Suppressor macrophage treated with lipopolysaccharide for 1 hour (primary cell): ENCODE results near the gene IQCN.
A peak's percentile ranks its signal among the peaks of the same experiment; 100 is the strongest.
"Not testable (repeated sequence)": the region's sequence is repeated elsewhere in the genome, so short reads cannot be mapped to it uniquely, and the experiment has no call there.

Source experiments
- DNase-seq, 3 donors: peaks; one replicate each; pipeline ENCODE4 v3.0.0-alpha.2; 2020 to 2022

The IQCN gene

DNA sequence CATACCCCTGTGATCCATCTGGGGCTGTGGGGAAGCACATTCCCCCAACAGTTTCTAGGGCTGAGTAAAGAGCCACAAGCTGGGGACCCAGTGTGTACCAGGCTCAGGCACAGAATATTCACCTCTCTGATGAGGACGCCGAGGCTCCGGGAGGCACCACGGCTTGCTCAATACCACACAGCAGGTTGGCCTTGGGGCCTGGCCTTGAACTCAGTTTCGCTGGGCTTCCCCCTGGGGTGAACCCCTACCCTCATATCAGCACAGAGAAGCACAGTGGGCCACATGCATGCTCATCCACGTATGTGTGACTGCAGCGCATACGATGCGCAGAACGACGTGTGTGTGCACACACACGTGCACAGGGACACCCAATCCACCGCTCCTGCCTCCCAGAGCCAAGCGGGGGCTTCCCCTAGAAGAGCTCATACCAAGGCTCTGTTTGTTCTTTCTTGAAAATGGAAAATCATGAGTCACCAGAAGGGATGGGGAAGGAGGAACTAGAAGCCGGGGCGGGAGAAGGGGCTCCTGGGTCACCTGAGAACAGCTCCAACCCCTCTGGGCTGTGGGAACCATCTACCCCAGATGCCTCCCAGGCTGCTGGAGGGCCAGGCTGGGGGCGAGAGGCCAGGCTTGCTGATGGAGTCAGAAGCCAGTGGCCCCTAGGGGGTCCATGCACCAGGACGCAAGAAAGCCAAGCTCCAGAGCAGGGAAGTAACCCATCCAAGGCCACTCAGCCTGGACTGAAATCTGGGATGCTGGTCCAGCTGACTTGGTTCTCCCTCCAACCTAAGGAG lies 43.1 kb downstream of the IQCN start:
- DNase-seq, result peak; percentile 84 to 90 (median 87)

DNA sequence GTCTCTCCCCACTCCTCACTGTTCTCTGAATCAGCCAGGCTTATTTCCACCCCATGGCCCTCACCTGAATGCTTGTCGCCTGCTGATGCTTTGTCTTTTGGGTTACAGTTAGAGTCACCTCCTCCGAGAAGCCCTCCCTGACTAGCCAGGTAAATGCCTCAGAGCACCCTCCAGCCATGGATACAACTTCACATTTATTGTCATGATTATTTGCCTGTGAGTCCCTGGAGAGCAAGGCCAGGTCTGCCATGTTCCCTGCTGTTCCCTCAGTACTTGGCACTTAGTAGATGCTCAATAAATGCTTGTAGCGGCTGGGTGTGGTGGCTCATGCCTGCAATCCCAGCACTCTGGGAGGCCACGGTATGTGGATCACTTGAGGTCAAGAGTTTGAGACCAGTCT lies 44.3 kb downstream of the IQCN start:
- DNase-seq, result no peak

DNA sequence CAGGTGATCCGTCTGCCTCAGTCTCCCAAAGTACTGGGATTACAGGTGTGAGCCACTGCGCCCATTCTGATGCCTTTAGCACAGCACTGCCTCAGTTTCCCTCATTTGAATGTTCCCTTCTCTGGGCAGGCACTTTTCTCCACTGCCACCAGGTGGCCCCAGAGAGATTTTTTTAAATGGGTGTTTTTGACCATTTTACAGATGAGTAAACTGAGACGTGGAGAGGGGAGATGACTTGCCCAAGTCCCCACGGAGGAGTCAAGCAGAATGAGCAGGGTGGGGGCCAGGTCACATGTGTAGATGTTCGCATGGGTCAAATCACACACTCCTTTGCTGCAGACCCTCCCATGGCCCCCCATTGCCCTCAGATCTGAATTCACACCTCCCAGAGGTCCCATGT lies 44.8 kb downstream of the IQCN start:
- DNase-seq, result no peak

DNA sequence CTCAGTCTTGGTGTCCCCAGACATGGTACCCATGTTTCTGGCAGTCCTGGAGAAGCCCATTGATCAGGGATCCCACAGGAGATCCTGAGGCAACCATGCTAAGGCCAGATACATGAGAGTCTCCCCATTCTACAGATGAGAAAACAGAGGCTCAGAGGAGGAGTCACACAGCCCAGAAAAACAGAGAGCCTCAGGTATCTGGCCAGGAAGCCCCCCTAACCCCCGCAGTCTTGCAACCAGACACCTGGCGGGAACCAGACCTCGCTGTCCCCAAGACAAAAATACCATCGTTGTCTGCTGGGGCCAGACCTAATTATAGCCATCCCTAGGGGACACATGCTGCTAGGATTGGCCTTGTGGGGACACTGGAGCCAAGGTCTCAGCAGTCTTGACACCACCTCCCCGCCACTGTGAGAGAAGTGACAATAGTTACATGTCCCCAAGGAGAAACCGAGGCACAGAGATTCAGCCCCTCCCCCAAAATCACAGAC lies 46.4 kb downstream of the IQCN start:
- no peak for DNase-seq

DNA sequence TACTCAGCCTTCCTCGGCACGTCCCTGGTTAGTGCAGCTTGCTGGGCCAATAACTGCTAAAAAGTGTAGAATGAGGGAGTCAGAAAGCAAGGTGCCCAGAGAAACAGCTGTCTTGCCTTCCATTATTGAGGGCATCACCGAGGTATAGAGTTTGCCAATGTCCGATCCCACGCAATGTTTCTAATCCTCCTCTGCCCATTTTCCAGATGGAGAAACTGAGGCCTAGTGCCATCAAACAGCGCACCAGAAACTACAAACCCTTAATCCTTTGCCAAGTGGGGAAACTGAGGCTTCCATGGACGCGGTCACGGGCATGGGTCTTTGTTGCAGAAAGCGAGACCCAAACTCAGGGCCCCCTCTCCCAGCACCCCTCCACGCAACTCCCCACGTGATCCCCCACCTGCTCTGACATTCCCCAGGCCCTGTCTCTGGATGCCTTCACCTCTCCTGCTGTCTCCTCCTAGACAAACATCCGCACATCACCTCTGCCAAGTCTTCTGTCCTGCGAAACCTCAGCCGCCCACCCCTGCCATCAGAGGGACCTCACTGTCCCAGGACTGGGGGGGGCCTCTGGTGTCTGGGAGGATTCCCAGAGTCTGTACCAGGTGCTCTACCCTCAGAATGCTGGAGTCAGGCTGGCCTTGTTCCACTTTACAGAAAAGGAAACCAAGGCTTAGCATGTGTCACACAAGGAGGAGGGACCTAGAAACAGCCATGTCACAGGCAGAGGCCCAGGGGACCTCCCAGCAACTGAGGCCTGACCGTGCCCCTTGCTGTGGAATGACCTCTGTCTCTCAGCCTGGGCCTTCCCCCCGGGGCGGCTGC lies 47.1 kb downstream of the IQCN start:
- DNase-seq, result no peak

DNA sequence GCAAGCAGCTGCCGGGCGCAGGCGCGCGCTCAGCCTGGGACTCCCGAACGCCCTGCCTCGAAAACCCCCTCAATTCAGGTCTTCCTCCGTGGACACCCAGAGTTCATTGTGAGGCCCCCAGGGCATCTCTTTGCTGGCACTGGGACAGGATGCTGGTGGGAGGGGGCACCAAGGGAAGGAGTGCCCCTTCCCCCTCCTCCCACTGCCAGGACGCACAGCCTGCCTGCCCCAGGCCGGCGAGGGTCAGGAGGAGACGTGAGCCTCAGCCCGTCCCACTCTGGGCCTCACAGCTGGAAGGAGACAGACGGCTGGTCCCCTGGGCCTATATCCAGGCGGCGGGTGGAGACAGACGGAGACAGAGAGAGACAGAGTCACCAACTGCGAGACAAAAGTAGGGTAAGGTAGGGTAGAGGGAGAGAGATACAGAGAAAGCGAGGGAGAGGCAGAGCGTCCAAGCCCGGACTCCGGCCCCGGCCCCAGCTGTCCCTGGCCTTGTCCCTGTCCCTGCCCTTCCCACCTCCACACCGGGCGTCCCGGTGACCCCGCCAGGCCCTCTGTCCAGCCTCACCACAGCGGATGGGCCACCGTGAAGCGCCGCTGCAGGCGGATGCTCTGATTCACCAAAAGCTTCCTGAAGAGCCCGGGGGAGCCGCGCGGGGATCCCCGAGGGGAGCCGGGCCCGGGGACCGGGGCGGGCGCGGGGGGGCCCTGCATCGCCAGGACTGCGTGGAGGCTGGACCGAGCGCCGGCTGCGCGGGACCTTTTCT lies 48.4 kb downstream of the IQCN start, which contains the start of gene PDE4C:
PDE4C (minus strand) TSS at position 737 of the 767 bp plus-strand sequence; CDS start at position 714, 23 bp downstream.
- peak; percentile 64 to 85 (median 67) for DNase-seq

DNA sequence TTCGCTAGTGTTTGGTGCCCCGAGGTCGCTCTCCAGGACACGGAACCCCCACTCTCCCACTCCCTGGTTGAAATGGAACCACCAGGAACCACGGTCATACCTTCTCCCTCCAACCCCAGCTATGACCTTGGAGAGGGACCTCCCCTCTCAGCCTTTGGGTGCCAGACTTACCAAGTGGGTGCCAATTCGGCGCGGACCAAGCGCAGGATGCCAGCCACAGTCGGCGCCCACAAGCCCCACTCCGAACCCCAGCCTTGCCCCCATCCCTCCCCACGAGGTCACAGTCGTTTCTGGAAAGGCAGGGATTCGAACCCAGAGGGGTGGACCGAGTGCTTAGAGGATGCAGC lies 48.9 kb downstream of the IQCN start:
- DNase-seq, result no peak

DNA sequence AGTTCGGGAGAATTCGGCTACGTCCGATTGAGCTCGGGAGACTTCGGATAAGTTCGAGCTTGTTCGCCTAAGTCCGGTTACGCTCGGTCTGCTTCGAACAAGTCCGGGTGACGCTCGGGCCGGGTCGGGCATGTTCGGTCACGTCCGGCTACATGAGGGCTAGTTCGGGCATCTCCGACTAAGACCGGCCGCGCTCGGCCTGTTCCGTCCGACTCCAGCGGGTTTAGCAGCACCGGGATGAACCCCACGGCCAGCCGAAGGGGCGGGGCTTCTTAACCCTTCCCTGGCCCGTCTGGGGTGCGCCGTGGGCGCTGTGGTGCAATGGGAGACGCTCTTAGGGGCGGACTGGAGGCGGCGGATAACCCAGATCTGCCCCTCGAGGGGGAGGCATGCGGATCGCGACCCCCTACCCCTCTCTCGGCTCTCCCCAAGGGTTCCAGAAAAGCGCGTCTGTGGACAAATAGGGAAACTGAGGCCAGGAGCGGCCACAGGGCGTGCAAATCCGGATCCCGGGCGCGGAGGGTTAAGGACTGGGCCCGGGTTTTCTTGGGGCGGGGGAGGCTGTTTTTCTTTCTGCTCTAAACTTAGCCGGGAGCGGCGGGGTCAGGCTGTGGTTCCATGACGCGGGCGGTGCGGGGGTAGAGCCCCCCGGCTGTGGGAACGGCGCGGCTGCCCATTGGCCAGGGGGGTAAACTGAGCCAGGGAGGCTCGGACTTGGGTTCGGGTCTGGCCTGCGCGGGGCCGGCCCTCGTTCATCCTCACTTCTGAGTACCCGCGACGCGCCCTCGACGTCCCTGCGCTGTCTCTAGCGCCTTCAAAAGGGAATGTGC lies 49.5 kb downstream of the IQCN start:
- DNase-seq, result peak; percentile 99

DNA sequence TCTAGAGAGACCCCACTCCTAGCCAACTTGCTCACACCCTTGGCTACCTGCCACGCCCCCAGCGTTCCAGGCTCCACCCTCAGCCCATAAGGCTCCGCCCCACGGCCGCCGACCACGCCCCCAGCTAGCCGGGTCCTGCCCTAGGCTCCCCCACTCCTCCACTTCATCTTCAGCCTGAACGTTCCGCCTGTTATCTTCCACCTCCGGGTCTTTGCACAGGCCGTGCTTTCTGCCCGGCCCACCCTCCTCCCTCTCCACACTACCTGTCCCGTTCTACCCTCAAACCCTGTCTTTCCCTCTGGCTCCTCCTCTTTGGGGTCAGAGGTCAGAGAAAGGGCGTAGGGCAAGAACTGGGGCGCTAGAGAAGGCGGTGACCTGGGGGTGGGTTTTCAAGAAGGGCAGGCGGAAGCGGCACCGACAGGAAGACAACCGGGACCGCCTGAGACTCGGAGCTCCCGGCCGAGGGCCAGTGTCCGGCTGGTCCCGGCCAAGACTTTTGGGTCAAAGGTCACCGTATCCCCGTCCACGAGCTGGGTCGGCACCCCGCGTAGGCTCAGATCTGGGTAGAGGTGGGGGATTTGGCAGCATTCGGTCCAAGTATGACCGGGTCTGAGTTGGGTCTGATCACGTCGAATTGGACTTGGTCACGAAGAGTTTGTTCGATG lies 50.3 kb downstream of the IQCN start:
- peak in 2 of 3 donors; percentile 41 to 66 for DNase-seq

DNA sequence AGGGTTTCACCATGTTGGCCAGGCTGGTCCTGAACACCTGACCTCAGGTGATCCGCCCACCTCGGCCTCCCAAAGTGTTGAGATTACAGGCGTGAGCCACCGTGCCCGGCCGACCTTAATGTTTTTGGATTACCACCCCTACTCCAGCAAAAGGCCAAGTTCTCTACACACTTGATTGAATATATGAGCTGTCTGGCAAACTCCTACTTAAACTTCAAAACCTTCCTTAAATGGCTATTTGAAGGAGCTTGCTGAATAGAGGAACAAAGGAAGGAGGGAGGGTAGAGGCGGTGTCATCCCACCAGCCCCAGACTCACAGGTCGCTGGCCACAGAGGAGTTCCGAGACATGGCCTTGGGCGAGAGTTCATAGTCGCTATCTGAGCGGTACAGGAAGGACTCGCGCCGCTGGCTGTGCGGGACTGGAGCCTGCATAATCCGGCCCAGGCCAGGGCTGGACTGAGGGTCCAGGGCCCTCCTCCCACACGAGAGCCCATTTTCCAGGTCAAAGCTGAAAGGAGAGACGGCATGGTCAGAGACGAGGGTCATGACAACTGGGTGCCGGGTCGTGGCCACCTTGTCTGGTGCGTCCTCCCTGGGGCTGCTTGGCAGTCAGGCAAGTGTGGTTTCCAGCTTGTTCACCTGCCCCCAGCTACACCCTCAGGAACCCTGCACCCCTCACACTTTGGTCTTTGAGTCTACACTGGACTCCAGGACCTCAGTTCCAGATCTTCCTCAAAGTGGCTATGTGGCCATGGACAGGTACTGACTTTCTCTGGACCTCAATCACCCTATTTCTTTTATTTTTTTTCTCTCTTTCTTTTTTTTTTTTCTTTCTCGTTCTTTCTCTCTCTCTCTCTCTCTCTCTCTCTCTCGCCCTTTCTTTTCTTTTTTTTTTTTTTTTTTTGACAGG lies 52.2 kb downstream of the IQCN start:
- DNase-seq, result no peak

DNA sequence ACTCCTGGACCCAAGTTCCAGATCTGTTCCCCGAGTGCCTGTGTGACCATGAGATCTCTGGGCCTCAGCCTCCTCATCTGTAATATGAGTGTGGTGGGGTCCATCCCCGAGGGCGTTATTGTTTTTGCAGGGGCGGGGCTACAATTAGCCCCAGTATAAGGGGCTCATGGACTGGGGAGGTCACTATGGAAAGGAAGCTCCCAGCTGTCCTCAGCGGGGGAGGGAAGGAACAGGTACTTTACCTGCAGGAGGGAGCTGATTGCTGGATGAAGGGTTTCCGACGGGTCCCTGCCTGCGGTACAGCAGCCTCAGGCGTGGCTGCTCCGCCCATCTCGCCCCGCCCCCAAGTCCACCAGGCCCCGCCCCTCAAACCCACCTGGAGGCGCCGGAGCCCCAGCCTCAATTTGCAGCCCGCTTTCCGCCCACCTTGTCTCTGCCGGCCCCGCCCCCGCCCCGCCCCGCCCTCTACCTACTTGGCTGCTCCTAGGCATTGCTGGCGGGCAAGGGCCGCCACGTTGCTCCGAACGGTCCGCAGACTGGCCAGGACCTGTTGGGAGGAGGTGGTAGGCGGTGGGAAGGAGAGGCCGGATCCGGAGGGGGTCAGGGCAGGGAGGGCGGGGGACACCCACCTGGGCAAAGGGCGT lies 53.5 kb downstream of the IQCN start:
- no peak for DNase-seq

DNA sequence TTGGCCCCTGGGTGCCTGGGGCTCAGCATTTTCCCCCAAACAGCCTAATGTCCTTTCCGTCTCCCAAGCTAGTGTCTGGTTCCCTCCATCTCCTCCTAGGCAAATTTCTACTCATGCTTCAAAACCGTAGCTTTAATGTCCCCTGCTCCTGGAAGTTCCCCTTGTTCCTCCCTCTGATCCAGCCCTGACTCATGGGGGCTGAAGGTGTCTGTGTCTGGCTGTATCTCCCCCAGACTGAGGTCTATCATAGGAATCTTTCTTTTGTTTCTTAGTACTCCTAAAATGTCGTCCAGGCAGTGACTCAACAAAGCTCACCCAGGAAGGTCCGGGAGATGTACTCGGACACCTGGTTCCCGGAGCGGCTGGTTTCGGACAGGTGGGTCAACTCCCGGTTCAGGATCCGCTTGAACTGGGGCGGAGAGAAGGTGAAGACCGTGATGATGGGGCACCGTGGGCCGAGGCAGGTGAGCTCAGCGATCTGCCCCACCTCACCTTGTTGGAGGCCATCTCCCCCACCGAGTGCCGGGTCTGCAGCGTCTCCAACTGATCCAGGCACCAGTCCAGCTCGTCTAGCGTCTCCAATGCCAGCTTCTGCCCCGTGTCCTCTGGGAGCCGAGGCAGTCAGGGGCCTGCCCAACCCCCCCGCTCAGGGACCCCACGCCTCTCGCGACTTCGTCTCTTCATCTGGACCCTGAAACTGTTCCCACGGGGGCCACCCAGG lies 54.2 kb downstream of the IQCN start:
- DNase-seq, result peak; percentile 61 to 68 (median 62)

DNA sequence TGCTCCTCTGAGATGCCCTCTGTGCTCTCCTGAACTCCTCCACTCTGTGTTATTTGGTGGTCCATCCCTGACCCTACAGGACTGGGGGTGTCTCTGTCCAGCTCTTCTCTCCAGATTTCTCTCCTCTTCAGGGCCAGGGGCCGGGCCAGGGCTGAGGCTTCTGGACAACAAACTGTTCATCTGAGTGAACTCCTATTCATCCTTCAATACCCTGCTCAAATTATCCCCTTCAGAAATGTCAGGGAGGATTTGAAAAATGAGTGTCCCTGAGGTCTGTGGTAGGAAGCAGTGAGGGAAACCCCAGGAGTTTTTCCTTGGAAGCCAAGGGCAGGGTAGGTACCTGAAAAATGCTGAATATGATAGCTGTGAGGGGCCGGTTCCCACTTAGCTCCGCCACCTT lies 55.7 kb downstream of the IQCN start:
- DNase-seq, result no peak

DNA sequence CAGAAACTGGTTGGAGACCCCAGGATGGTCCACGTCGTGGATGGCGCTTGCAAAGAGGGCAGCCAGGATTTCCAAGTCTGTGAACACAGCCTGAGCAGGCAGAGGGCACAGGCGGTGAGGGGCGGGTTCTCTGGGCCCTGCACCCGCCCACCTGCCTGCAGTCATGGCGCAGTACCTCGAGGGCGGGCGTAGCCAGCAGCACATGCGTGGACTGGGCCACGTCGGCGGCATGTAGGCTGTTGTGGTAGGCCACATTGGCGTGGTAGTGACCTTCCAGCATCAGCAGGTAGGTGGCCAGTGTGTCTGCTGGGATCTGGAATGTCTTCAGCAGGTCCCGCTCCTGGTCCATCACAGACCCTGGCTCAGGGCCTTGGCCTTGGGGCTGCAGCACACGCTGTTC lies 56.1 kb downstream of the IQCN start:
- DNase-seq, result no peak

DNA sequence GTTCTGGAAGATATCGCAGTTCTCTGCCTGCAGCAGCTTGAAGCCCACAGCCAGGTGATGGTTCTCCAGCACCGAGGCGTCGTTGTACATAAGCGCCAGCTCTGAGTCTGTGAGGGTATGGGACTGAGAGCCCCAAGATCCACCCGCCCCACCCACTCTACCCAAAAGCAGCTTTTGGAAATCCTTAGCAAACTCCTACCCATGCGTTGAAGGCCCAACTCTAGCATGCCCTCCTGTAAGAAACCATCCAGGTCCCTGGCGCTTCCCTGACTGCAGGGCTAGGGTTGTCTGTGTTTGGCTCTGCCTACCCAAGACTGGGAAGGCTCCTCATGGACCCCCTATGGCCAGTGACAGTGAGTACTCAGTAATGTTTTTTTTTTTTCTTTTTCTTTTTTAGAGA lies 57.5 kb downstream of the IQCN start:
- DNase-seq, result no peak

DNA sequence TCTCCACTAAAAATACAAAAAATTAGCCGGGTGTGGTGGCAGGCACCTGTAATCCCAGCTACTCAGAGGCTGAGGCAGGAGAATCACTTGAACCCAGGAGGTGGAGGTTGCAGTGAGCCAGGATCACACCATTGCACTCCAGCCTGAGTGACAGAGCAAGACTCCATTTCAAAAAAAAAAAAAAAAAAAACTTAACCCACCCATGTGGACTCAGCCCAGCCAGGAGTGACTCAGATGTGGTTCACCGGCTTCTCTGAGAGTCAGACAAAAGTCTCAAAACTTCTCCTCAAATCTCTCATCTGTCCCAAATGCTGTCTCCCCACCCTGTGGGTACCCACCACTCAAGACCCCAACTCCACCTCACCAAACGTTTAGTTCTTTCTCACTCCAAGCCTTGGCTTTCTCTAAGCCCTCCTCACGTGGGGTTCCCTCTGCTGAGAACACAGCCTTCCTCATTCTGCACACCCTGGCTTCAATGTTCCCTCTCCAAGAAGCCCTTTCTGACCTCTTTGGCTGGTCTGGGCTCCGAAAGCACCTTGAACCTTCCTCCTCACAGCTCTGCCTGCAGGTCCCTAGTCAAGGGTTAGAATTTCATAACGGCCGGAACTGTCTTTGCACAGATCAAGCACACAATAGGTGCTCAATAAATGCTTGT lies 59.3 kb downstream of the IQCN start:
- DNase-seq, result peak; percentile 56 to 66 (median 61)

DNA sequence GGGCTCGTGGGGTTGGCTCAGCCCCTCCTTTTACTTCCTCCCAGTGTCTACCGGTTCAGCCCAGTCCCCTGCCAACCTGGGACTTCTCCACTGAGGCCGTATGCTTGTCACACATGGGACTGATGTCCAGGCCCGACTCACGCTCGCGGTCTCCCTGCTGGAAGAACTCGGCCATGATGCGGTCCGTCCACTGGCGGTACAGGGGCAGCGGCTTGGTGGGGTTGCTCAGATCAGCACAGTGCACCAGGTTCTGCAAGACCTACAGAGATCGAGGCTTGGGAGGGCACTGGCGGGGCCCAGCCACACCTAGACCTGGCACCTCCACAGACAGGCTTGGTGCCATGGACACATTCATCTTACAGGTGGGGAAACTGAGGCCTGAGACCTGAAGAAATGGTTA lies 62.6 kb downstream of the IQCN start:
- DNase-seq, result no peak

DNA sequence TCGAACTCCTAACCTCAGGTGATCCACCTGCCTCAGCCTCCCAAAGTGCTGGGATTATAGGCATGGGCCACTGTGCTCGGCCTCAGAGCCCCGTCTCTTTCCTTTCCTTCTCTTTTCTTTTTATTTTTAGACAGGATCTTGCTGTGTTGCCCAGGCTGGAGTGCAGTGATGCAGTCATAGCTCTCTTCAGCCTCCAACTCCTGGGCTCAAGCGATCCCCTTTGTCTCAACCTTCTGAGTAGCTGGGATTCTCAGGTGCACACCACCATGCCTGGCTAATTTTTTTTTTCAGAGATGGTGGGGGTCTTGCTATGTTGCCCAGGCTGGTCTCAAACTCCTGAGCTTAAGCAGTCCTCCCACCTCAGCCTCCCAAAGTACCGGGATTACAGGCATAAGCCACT lies 64.3 kb downstream of the IQCN start:
- DNase-seq, result not testable (repeated sequence)
